ENCODE results near the gene ZNF346.

- TF ChIP-seq CTCF (IDR thresholded peaks at IDR 0.05) (no peak), ZFX (IDR thresholded peaks at IDR 0.05; ENCODE audit: borderline replicate concordance) (no peak)
These were observed 34.9 kb upstream of the ZNF346 start for GRCh38 chr5:176987583-176987982.
